Subcutaneous adipose tissue (tissue), 4 donors: Measurements from ENCODE around the gene P2RX5. TPM values are rescaled to one million over a fixed set of nuclear protein-coding genes. Genes with fewer than 3 reads are reported as not detected.

Source experiments
- CTCF ChIP-seq: fragments of 450-650 bp; IDR thresholded peaks from one replicate; pipeline ENCODE4 v1.5.1; 2016; ENCODE audit warnings: low read depth, mild to moderate bottlenecking, control low read depth, antibody characterized with exemption, moderate library complexity
- total RNA-seq, 4 donors: library from RNA; depleted of rRNA; stranded (reverse); fragments of >200 nt; gene quantifications; one replicate each; pipeline ENCODE4 v1.1.0, GENCODE V29; 2016

The P2RX5 gene
- total RNA-seq, 4 donors from 2014 or later: 0.68 TPM; not detected in 3

GRCh38 chr17:3678095-3678820 is 17.7 kb downstream of the P2RX5 start:
- TF ChIP-seq CTCF: no peak

- no peak for TF ChIP-seq CTCF
Measured at GRCh38 chr17:3675886-3676285, 20.1 kb downstream of the P2RX5 start.

GRCh38 chr17:3672571-3672970 is 23.4 kb downstream of the P2RX5 start:
- no peak for TF ChIP-seq CTCF

- no peak for TF ChIP-seq CTCF
Measured at GRCh38 chr17:3669548-3669947, 26.4 kb downstream of the P2RX5 start.

- TF ChIP-seq CTCF: no peak
Measured at GRCh38 chr17:3669085-3669347, 26.9 kb downstream of the P2RX5 start.

GRCh38 chr17:3668279-3669084 is 27.5 kb downstream of the P2RX5 start, which contains the start of the genes EMC6 and TAX1BP3:
EMC6 (plus strand) TSS chr17:3668812; CDS start chr17:3669147, 335 bp downstream.
TAX1BP3 (minus strand) TSS chr17:3668578; CDS start chr17:3668526, 52 bp downstream.
- TF ChIP-seq CTCF: no peak
